Measurements from ENCODE around the gene SLC7A5.

SLC7A5 gene

DNA sequence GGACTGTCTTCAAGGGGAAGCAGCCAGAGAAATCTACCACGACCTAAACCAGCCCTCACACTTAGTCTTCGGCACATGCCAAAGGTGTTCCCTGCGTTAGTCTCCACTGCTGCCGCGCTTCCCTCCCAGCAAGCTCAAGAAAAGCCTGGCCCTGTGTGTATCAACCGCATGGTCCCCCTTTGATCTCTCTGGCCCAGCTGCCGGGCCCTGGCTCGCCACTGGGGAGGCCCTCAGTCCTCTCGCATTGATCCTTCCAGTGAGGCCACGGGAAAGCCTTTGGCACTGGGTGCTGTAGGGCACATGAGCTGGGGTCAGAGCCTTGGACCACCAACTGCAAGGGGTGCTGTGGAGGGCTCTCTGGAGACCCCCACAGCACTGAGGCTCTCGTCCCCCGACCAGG lies 74.0 kb downstream of the SLC7A5 start:
- Histone ChIP-seq H3K4me1 (ENCODE audit: control insufficient read depth, insufficient read depth, low read length) (no peaks in the 10 kb centered on the region), H3K4me3 (ENCODE audit: low read depth, low read length) (no peak overlapping the region), H3K36me3 (ENCODE audit: control insufficient read depth in 2 of 2, insufficient read depth in 1 of 2, low read length in 2 of 2) (no peaks in the 10 kb centered on the region), H3K27ac (ENCODE audit: extremely low read depth, low read depth, low read length) (no peak overlapping the region), H3K9me3 (ENCODE audit: control insufficient read depth, insufficient read depth, low read depth, low read length) (no peaks in the 10 kb centered on the region)
- ChIA-PET CTCF (no interaction called here), POLR2A (no interaction called here)
- no peak for TF ChIP-seq ZNF830 (tag by site-specific recombination; IDR thresholded peaks at IDR 0.05; ENCODE audit: low read depth)
- TF ChIP-seq ZNF214 (tag by site-specific recombination; IDR thresholded peaks at IDR 0.05; ENCODE audit: borderline replicate concordance), result no peak
- TF ChIP-seq, protein P1, sequence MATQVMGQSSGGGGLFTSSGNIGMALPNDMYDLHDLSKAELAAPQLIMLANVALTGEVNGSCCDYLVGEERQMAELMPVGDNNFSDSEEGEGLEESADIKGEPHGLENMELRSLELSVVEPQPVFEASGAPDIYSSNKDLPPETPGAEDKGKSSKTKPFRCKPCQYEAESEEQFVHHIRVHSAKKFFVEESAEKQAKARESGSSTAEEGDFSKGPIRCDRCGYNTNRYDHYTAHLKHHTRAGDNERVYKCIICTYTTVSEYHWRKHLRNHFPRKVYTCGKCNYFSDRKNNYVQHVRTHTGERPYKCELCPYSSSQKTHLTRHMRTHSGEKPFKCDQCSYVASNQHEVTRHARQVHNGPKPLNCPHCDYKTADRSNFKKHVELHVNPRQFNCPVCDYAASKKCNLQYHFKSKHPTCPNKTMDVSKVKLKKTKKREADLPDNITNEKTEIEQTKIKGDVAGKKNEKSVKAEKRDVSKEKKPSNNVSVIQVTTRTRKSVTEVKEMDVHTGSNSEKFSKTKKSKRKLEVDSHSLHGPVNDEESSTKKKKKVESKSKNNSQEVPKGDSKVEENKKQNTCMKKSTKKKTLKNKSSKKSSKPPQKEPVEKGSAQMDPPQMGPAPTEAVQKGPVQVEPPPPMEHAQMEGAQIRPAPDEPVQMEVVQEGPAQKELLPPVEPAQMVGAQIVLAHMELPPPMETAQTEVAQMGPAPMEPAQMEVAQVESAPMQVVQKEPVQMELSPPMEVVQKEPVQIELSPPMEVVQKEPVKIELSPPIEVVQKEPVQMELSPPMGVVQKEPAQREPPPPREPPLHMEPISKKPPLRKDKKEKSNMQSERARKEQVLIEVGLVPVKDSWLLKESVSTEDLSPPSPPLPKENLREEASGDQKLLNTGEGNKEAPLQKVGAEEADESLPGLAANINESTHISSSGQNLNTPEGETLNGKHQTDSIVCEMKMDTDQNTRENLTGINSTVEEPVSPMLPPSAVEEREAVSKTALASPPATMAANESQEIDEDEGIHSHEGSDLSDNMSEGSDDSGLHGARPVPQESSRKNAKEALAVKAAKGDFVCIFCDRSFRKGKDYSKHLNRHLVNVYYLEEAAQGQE (tag by site-specific recombination; IDR thresholded peaks at IDR 0.05), result no peak
- TF ChIP-seq, protein P2, sequence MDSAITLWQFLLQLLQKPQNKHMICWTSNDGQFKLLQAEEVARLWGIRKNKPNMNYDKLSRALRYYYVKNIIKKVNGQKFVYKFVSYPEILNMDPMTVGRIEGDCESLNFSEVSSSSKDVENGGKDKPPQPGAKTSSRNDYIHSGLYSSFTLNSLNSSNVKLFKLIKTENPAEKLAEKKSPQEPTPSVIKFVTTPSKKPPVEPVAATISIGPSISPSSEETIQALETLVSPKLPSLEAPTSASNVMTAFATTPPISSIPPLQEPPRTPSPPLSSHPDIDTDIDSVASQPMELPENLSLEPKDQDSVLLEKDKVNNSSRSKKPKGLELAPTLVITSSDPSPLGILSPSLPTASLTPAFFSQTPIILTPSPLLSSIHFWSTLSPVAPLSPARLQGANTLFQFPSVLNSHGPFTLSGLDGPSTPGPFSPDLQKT (IDR thresholded peaks at IDR 0.05; ENCODE audit: borderline replicate concordance, low read depth, low read length), result no peak
- no peak for TF ChIP-seq RBAK (tag by site-specific recombination; IDR thresholded peaks at IDR 0.05)
- no peak for TF ChIP-seq BCL11B (tag by site-specific recombination; IDR thresholded peaks at IDR 0.05; ENCODE audit: low read depth)
- no peak for TF ChIP-seq ZNF654 (tag by site-specific recombination; IDR thresholded peaks at IDR 0.05; ENCODE audit: low read depth)

DNA sequence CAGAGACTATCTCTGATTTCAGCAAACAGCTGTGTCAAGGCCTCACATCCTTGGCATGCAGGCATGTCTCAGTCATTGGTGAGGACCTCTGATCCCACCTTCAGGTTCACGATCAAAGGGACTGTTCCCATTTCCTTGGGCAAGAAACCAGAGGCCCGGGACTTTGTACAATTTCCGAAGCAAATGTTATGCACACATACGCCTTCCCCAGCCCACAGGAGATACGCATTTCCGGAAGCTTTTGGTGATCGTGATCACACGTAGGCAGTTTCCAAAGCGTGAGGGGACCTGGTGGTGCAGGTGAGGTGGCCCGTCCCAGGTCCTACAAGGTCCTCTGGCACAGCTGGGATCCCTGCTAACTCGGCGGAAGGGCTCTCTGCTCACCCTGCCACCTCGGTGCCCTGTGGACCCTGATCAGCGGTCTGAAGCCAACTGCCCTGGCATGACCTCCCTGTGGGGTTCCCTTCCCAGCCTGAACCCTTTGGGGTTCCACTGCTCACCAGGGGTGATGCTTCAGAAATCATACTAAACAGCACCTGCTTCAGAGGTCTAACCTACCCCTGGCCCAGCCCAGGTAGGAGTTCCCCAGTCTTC lies 74.7 kb downstream of the SLC7A5 start:
- no peaks in the 10 kb centered on the region for H3K4me1 ChIP-seq (ENCODE audit: control insufficient read depth, insufficient read depth, low read length)
- H3K4me3 ChIP-seq (ENCODE audit: low read depth, low read length), result no peak overlapping the region
- no peak overlapping the region for H3K27ac ChIP-seq (ENCODE audit: extremely low read depth, low read depth, low read length)
- no peak for TF ChIP-seq ZNF561 (tag by site-specific recombination; IDR thresholded peaks at IDR 0.05; ENCODE audit: borderline replicate concordance)
- TF ChIP-seq ZNF404 (tag by site-specific recombination; IDR thresholded peaks at IDR 0.05), result no peak
- TF ChIP-seq SP2 (tag by site-specific recombination; IDR thresholded peaks at IDR 0.05), result no peak
- ChIA-PET POLR2A (no interaction called here), CTCF (interaction anchor here (0.6 to 7.0 kb wide), 2 partner anchors 14 to 17 kb away, joined by 3 to 52 read pairs; no protein-coding TSS in a partner anchor)
- no peaks in the 10 kb centered on the region for H3K36me3 ChIP-seq (ENCODE audit: control insufficient read depth in 2 of 2, insufficient read depth in 1 of 2, low read length in 2 of 2)
- no peaks in the 10 kb centered on the region for H3K9me3 ChIP-seq (ENCODE audit: control insufficient read depth, insufficient read depth, low read depth, low read length)

DNA sequence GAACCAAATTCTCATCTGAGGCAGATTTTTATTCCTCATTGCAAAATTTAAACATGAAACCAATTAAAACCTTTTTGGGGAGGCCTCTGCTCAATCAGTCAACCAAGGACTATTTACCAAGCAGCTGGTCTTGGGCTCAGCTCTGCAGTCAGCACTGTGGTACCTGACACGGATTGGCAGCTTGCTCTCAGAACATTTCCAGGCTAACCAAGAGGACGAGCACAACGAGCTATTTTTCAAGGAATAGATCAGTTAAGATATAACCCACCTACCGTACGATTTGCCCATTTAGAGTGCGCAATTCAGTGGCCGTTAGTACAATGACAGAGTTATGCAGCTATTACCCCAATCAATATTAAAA lies 77.1 kb downstream of the SLC7A5 start:
- Histone ChIP-seq H3K27ac (ENCODE audit: extremely low read depth, low read depth, low read length) (no peak overlapping the region), H3K4me1 (ENCODE audit: control insufficient read depth, insufficient read depth, low read length) (no peaks in the 10 kb centered on the region), H3K4me3 (ENCODE audit: low read depth, low read length) (no peak overlapping the region), H3K36me3 (ENCODE audit: control insufficient read depth in 2 of 2, insufficient read depth in 1 of 2, low read length in 2 of 2) (no peaks in the 10 kb centered on the region), H3K9me3 (ENCODE audit: control insufficient read depth, insufficient read depth, low read depth, low read length) (no peaks in the 10 kb centered on the region)
- no peak for TF ChIP-seq EGR2 (tag by site-specific recombination; IDR thresholded peaks at IDR 0.05; ENCODE audit: low read depth)
- TF ChIP-seq ZSCAN30 (tag by site-specific recombination; IDR thresholded peaks at IDR 0.05), result no peak
- TF ChIP-seq ZNF629 (tag by site-specific recombination; IDR thresholded peaks at IDR 0.05), result no peak
- TF ChIP-seq ZNF660 (tag by site-specific recombination; IDR thresholded peaks at IDR 0.05), result peak; percentile 71; the same call in 1 of the 2 replicates
- TF ChIP-seq, protein P3, sequence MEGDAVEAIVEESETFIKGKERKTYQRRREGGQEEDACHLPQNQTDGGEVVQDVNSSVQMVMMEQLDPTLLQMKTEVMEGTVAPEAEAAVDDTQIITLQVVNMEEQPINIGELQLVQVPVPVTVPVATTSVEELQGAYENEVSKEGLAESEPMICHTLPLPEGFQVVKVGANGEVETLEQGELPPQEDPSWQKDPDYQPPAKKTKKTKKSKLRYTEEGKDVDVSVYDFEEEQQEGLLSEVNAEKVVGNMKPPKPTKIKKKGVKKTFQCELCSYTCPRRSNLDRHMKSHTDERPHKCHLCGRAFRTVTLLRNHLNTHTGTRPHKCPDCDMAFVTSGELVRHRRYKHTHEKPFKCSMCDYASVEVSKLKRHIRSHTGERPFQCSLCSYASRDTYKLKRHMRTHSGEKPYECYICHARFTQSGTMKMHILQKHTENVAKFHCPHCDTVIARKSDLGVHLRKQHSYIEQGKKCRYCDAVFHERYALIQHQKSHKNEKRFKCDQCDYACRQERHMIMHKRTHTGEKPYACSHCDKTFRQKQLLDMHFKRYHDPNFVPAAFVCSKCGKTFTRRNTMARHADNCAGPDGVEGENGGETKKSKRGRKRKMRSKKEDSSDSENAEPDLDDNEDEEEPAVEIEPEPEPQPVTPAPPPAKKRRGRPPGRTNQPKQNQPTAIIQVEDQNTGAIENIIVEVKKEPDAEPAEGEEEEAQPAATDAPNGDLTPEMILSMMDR (tag by site-specific recombination; IDR thresholded peaks at IDR 0.05), result no peak
- no peak for TF ChIP-seq ZNF404 (tag by site-specific recombination; IDR thresholded peaks at IDR 0.05)
- TF ChIP-seq ZNF670 (tag by site-specific recombination; IDR thresholded peaks at IDR 0.05; ENCODE audit: low read depth), result no peak
- no peak for TF ChIP-seq ZBTB21 (tag by site-specific recombination; IDR thresholded peaks at IDR 0.05)
- POLR2A ChIA-PET, result no interaction called here
- CTCF ChIA-PET, result interaction anchor here (0.7 to 7.0 kb wide), 3 partner anchors 12 to 79 kb away, joined by 3 to 52 read pairs (median 4); no protein-coding TSS in a partner anchor
